A673 (cell line): ENCODE results near the gene POLR2J3.
"Not testable (repeated sequence)": the region's sequence is repeated elsewhere in the genome, so short reads cannot be mapped to it uniquely, and the experiment has no call there.

ENCODE experiments used
- EZH2 ChIP-seq: fragments of 200-600 bp; sonication (generic); IDR thresholded peaks from 2 replicates; pipeline ENCODE4 v1.6.1; 2017; ENCODE audit warnings: borderline replicate concordance, low read depth, mild to moderate bottlenecking, mixed read lengths, antibody characterized with exemption, low read length; ENCODE audit not compliant: poor library complexity, severe bottlenecking
- TF ChIP-seq, protein P1 (sequence below): fragments of 300-800, 200-600 bp; sonication (generic); conservative IDR thresholded peaks from 2 replicates; pipeline ENCODE4 v1.5.1; 2017; ENCODE audit warnings: low read depth, mild to moderate bottlenecking, antibody characterized with exemption, low read length, moderate library complexity, mixed read lengths

DNA sequence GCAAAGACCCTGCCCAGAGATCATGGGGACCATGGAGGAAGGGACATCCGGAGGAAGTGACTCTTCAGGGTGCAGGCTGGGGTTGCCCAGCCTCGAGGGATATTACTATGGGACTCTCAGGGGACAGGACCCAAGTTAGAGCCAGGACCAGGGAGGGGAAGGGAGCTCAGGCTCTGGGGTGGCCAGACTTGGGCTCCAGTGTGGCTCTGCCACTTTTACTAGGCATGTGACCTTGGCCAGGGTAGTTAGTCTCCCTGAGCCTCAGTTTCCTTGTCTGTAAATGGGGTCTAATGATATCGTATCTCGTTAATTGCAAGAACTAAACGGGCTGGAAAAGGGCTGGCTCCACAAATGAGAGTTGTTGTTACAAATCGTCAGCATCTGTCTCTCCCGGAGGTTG lies 38.1 kb upstream of the POLR2J3 start:
- TF ChIP-seq, protein P1, sequence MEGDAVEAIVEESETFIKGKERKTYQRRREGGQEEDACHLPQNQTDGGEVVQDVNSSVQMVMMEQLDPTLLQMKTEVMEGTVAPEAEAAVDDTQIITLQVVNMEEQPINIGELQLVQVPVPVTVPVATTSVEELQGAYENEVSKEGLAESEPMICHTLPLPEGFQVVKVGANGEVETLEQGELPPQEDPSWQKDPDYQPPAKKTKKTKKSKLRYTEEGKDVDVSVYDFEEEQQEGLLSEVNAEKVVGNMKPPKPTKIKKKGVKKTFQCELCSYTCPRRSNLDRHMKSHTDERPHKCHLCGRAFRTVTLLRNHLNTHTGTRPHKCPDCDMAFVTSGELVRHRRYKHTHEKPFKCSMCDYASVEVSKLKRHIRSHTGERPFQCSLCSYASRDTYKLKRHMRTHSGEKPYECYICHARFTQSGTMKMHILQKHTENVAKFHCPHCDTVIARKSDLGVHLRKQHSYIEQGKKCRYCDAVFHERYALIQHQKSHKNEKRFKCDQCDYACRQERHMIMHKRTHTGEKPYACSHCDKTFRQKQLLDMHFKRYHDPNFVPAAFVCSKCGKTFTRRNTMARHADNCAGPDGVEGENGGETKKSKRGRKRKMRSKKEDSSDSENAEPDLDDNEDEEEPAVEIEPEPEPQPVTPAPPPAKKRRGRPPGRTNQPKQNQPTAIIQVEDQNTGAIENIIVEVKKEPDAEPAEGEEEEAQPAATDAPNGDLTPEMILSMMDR = not testable (repeated sequence)
- not testable (repeated sequence) for TF ChIP-seq EZH2
